Astrocyte (in vitro differentiated cells and primary cell): Measurements from ENCODE around the gene LINS1.

Source experiments
- CTCF ChIP-seq: IDR thresholded peaks from 2 replicates; pipeline ENCODE4 v1.5.1; 2011; ENCODE audit warnings: low read depth, mild to moderate bottlenecking, inconsistent platforms, low read length, moderate library complexity; ENCODE audit not compliant: insufficient read depth
- EZH2 ChIP-seq: IDR thresholded peaks from 2 replicates; pipeline ENCODE4 v1.6.1; 2012; ENCODE audit warnings: mild to moderate bottlenecking, low read length, inconsistent platforms; ENCODE audit not compliant: insufficient read depth

GRCh38 chr15:100616700-100617099 is 14.7 kb upstream of the LINS1 start:
- TF ChIP-seq CTCF (no peak), EZH2 (no peak)
